SK-N-SH (cell line): ENCODE measurements around the gene AGO1. TPM values are rescaled to one million over a fixed set of nuclear protein-coding genes. Genes with fewer than 3 reads are reported as not detected.

Experiments
- CTCF ChIA-PET: fragments of 300-600, 350-600 bp; formaldehyde crosslinking; extraction: SDS; loops from one replicate; lab custom pipeline; 2021; lab: Yijun Ruan, JAX
- POLR2A ChIA-PET: fragments of 350-600 bp; sonication (Branson Sonifier 250); formaldehyde crosslinking; extraction: SDS; loops from one replicate; lab custom pipeline; 2020; ENCODE audit warnings: antibody characterized with exemption, inconsistent platforms; lab: Yijun Ruan, JAX
- DNase-seq: peaks from one replicate; pipeline ENCODE4 v3.0.0; 2012
- H2AFZ ChIP-seq: fragments of 200-600 bp; sonication (generic); 2 replicates; pipeline ENCODE4 v1.8.1; 2016; ENCODE audit warnings: antibody characterized with exemption, mild to moderate bottlenecking, low read depth
- H3F3A ChIP-seq: fragments of 200-600 bp; sonication (generic); replicated peaks from 2 replicates; pipeline ENCODE3; 2016; ENCODE audit warnings: antibody characterized with exemption, mild to moderate bottlenecking; ENCODE audit not compliant: insufficient read depth
- H3K27ac ChIP-seq, 2 experiments: fragments of 200-500 bp in 1 of 2; fragments of 200-600 bp in 1 of 2; sonication (Bioruptor generic) in 1 of 2; sonication (generic), shearing (Covaris generic) in 1 of 2; 2 replicates each; pipeline versions ENCODE4 v1.5.1 to v1.6.1; 2014 to 2016; ENCODE audit warnings: low read depth in 2 of 2, inconsistent platforms in 1 of 2, low read length in 1 of 2, mild to moderate bottlenecking in 1 of 2, mixed read lengths in 1 of 2
- H3K27me3 ChIP-seq: fragments of 200-600 bp; sonication (generic), shearing (Covaris generic); 2 replicates; pipeline ENCODE4 v1.6.1; 2016; ENCODE audit warnings: mixed run types; ENCODE audit not compliant: insufficient read depth
- H3K36me3 ChIP-seq, 2 experiments: fragments of 200-500 bp in 1 of 2; fragments of 200-600 bp in 1 of 2; sonication (Bioruptor generic) in 1 of 2; sonication (generic) in 1 of 2; replicated peaks in 1 of 2; 2 replicates each; pipeline versions ENCODE3 to v1.5.1; 2014 to 2016; ENCODE audit warnings: low read length in 1 of 2, mild to moderate bottlenecking in 1 of 2; ENCODE audit not compliant: insufficient read depth in 2 of 2, control insufficient read depth in 1 of 2
- H3K4me1 ChIP-seq, 2 experiments: fragments of 200-500 bp in 1 of 2; fragments of 200-600 bp in 1 of 2; sonication (Bioruptor generic) in 1 of 2; sonication (generic), shearing (Covaris generic) in 1 of 2; 2 replicates each; pipeline versions ENCODE4 v1.5.1 to v1.6.1; 2014 to 2016; ENCODE audit warnings: low read depth in 1 of 2, low read length in 1 of 2, mixed run types in 1 of 2; ENCODE audit not compliant: insufficient read depth in 2 of 2, control insufficient read depth in 1 of 2
- H3K4me2 ChIP-seq: fragments of 200-600 bp; sonication (generic), shearing (Covaris generic); 2 replicates; pipeline ENCODE4 v1.6.1; 2017; ENCODE audit warnings: mixed run types
- H3K4me3 ChIP-seq, 2 experiments: fragments of 200-500 bp in 1 of 2; fragments of 200-600 bp in 1 of 2; sonication (Bioruptor generic) in 1 of 2; sonication (generic), shearing (Covaris generic) in 1 of 2; 2 replicates each; pipeline versions ENCODE4 v1.5.1 to v1.8.1; 2014 to 2016; ENCODE audit warnings: low read depth in 2 of 2, inconsistent platforms in 1 of 2, low read length in 1 of 2, mild to moderate bottlenecking in 1 of 2, mixed read lengths in 1 of 2, moderate library complexity in 1 of 2
- H3K79me2 ChIP-seq: fragments of 200-600 bp; sonication (generic); 2 replicates; pipeline ENCODE4 v1.8.1; 2017; ENCODE audit warnings: mild to moderate bottlenecking; ENCODE audit not compliant: insufficient read depth
- H3K9ac ChIP-seq: fragments of 200-600 bp; sonication (generic); 2 replicates; pipeline ENCODE4 v1.6.1; 2017; ENCODE audit warnings: mixed run types
- H3K9me2 ChIP-seq: fragments of 200-600 bp; sonication (generic); 2 replicates; pipeline ENCODE4 v1.6.1; 2017; ENCODE audit warnings: mixed run types
- H3K9me3 ChIP-seq: fragments of 200-600 bp; sonication (generic); 2 replicates; pipeline ENCODE4 v1.6.1; 2017; ENCODE audit warnings: mixed run types, mild to moderate bottlenecking, moderate library complexity
- H4K20me1 ChIP-seq: fragments of 200-600 bp; sonication (generic); 2 replicates; pipeline ENCODE4 v1.6.1; 2017; ENCODE audit warnings: mild to moderate bottlenecking, mixed run types; ENCODE audit not compliant: insufficient read depth
- ELF1 ChIP-seq: IDR thresholded peaks from 2 replicates; pipeline ENCODE4 v1.4.0; 2012
- EZH2phosphoT487 ChIP-seq: fragments of 200-600 bp; sonication (generic); IDR thresholded peaks from 2 replicates; pipeline ENCODE4 v1.6.1; 2017; ENCODE audit warnings: low read depth, mixed run types, mild to moderate bottlenecking, antibody characterized with exemption, moderate library complexity, borderline replicate concordance
- FOXJ3 ChIP-seq: sonication (generic); formaldehyde crosslinking; IDR thresholded peaks from 2 replicates; pipeline ENCODE4 v1.5.1; 2020; ENCODE audit warnings: mild to moderate bottlenecking, missing genetic modification reagents
- GABPA ChIP-seq: IDR thresholded peaks from 2 replicates; pipeline ENCODE4 v1.4.0; 2012; ENCODE audit warnings: low read depth, mild to moderate bottlenecking
- MXI1 ChIP-seq: IDR thresholded peaks from 2 replicates; pipeline ENCODE4 v1.6.1; 2012; ENCODE audit warnings: mild to moderate bottlenecking, low read depth, low read length, improper control_type of control experiment
- RCOR1 ChIP-seq: fragments of 150-350 bp; IDR thresholded peaks from 2 replicates; pipeline ENCODE4 v1.6.1; 2017; ENCODE audit warnings: antibody characterized with exemption, low read length
- RXRA ChIP-seq: IDR thresholded peaks from 2 replicates; pipeline ENCODE4 v1.4.0; 2012; ENCODE audit warnings: low read depth, mild to moderate bottlenecking, borderline replicate concordance
- SIN3A ChIP-seq: IDR thresholded peaks from 2 replicates; pipeline ENCODE4 v1.6.1; 2012; ENCODE audit warnings: low read depth, mild to moderate bottlenecking, low read length, moderate library complexity, borderline replicate concordance
- WGBS: methylation state at CpG from one replicate; pipeline ENCODE4 v1.1.6; 2017; ENCODE audit warnings: low lambda C conversion rate; 5-methylcytosine and 5-hydroxymethylcytosine counted together
- polyA plus RNA-seq, 3 experiments: library from polyadenylated mRNA; depleted of rRNA; stranded (reverse); fragments of >200 nt; gene quantifications; 2 replicates each; pipeline ENCODE4 v1.2.3, GENCODE V29; 2012
- TF ChIP-seq, protein P1 (sequence below): IDR thresholded peaks from 2 replicates; pipeline ENCODE4 v1.4.0; 2012; ENCODE audit warnings: low read depth
- TF ChIP-seq, protein P2 (sequence below): IDR thresholded peaks from 2 replicates; pipeline ENCODE4 v1.6.1; 2012; ENCODE audit warnings: mild to moderate bottlenecking, low read depth, low read length, moderate library complexity
- TF ChIP-seq, protein P3 (sequence below): fragments of 150-350 bp; IDR thresholded peaks from 2 replicates; pipeline ENCODE4 v1.6.1; 2017; ENCODE audit warnings: antibody characterized with exemption, low read length, low read depth, borderline replicate concordance
- TF ChIP-seq, protein P4 (sequence below): fragments of 200-600 bp; sonication (generic); IDR thresholded peaks from 2 replicates; pipeline ENCODE4 v1.6.1; 2017; ENCODE audit warnings: antibody characterized with exemption, mild to moderate bottlenecking, moderate library complexity
- TF ChIP-seq, protein P5 (sequence below): IDR thresholded peaks from 2 replicates; pipeline ENCODE4 v1.4.0; 2012; ENCODE audit warnings: low read depth, borderline replicate concordance

AGO1 gene
- polyA plus RNA-seq, 1 of the 3 experiments (the other 2 are of a cell fraction): 7.8 TPM

DNA sequence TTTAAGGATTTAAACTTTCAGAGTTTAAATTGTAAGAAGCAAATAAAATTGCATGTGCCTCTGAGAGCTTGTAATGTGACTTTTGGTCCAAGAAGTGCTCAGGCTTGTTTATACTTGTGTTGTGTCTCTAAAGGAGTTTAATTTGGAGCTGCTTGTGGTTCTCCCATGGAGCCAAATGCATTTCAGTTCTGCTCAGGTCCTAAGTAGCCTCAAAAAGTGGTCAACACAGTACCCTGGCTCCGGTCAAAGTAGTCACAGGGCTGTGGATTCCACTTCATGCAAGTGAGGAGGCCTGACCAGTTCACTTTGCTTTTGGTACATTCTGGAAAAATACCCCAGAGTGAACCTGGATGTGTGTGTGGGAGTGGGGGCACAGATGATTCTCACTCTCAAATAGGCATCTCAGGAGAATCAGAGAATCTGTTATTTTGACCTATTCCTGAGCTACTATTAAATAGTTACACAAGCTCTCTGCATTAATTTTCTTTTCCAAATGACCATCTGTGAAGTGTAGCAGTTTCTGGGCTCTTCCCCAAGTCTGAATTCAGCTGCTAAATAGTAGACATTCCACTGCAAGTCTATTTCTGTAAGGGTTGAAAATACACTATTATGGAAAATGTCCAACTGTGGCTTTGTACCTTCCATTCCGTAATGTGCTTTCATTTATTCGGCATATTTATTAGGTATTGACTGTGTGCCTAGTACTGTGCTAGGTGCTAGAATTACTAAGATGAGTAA lies 31.7 kb upstream of the AGO1 start:
- H4K20me1 ChIP-seq: no peaks in the 10 kb centered on the region
- H3K79me2 ChIP-seq: no peaks in the 10 kb centered on the region
- H3F3A ChIP-seq: no peaks in the 10 kb centered on the region
- H3K9ac ChIP-seq: no peak overlapping the region
- peak overlapping the region in 1 of 2 experiments; percentile 69; a peak in 1 of 4 replicates for H3K27ac ChIP-seq
- no peaks in the 10 kb centered on the region for H3K9me3 ChIP-seq
- H2AFZ ChIP-seq: no peak overlapping the region
- CTCF ChIA-PET: interaction anchor here (0.7 to 1.5 kb wide), 2 partner anchors 32 to 136 kb away, joined by 3 to 10 read pairs; partner anchors contain the start of gene AGO1
- DNase-seq: no peak
- no peaks in the 10 kb centered on the region for H3K27me3 ChIP-seq
- H3K4me3 ChIP-seq: no peak overlapping the region
- no peaks in the 10 kb centered on the region for H3K9me2 ChIP-seq
- 92% methylated on average over 3 of the region's 3 CpGs for WGBS
- POLR2A ChIA-PET: no interaction called here
- H3K4me1 ChIP-seq: peaks cover 0 to 11% of the 10 kb centered on the region in 2 experiments; a peak in 2 of 4 replicates
- TF ChIP-seq ELF1: no peak
- TF ChIP-seq, protein P1, sequence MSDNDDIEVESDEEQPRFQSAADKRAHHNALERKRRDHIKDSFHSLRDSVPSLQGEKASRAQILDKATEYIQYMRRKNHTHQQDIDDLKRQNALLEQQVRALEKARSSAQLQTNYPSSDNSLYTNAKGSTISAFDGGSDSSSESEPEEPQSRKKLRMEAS: no peak
- TF ChIP-seq, protein P2, sequence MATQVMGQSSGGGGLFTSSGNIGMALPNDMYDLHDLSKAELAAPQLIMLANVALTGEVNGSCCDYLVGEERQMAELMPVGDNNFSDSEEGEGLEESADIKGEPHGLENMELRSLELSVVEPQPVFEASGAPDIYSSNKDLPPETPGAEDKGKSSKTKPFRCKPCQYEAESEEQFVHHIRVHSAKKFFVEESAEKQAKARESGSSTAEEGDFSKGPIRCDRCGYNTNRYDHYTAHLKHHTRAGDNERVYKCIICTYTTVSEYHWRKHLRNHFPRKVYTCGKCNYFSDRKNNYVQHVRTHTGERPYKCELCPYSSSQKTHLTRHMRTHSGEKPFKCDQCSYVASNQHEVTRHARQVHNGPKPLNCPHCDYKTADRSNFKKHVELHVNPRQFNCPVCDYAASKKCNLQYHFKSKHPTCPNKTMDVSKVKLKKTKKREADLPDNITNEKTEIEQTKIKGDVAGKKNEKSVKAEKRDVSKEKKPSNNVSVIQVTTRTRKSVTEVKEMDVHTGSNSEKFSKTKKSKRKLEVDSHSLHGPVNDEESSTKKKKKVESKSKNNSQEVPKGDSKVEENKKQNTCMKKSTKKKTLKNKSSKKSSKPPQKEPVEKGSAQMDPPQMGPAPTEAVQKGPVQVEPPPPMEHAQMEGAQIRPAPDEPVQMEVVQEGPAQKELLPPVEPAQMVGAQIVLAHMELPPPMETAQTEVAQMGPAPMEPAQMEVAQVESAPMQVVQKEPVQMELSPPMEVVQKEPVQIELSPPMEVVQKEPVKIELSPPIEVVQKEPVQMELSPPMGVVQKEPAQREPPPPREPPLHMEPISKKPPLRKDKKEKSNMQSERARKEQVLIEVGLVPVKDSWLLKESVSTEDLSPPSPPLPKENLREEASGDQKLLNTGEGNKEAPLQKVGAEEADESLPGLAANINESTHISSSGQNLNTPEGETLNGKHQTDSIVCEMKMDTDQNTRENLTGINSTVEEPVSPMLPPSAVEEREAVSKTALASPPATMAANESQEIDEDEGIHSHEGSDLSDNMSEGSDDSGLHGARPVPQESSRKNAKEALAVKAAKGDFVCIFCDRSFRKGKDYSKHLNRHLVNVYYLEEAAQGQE: no peak
- TF ChIP-seq, protein P3, sequence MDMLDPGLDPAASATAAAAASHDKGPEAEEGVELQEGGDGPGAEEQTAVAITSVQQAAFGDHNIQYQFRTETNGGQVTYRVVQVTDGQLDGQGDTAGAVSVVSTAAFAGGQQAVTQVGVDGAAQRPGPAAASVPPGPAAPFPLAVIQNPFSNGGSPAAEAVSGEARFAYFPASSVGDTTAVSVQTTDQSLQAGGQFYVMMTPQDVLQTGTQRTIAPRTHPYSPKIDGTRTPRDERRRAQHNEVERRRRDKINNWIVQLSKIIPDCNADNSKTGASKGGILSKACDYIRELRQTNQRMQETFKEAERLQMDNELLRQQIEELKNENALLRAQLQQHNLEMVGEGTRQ: no peak
- TF ChIP-seq SIN3A: no peak
- no peak for TF ChIP-seq EZH2phosphoT487
- TF ChIP-seq MXI1: no peak
- TF ChIP-seq RCOR1: no peak
- TF ChIP-seq FOXJ3 (CRISPR knock-in tag): no peak
- TF ChIP-seq, protein P4, sequence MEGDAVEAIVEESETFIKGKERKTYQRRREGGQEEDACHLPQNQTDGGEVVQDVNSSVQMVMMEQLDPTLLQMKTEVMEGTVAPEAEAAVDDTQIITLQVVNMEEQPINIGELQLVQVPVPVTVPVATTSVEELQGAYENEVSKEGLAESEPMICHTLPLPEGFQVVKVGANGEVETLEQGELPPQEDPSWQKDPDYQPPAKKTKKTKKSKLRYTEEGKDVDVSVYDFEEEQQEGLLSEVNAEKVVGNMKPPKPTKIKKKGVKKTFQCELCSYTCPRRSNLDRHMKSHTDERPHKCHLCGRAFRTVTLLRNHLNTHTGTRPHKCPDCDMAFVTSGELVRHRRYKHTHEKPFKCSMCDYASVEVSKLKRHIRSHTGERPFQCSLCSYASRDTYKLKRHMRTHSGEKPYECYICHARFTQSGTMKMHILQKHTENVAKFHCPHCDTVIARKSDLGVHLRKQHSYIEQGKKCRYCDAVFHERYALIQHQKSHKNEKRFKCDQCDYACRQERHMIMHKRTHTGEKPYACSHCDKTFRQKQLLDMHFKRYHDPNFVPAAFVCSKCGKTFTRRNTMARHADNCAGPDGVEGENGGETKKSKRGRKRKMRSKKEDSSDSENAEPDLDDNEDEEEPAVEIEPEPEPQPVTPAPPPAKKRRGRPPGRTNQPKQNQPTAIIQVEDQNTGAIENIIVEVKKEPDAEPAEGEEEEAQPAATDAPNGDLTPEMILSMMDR: no peak
- no peak for TF ChIP-seq RXRA
- TF ChIP-seq, protein P5, sequence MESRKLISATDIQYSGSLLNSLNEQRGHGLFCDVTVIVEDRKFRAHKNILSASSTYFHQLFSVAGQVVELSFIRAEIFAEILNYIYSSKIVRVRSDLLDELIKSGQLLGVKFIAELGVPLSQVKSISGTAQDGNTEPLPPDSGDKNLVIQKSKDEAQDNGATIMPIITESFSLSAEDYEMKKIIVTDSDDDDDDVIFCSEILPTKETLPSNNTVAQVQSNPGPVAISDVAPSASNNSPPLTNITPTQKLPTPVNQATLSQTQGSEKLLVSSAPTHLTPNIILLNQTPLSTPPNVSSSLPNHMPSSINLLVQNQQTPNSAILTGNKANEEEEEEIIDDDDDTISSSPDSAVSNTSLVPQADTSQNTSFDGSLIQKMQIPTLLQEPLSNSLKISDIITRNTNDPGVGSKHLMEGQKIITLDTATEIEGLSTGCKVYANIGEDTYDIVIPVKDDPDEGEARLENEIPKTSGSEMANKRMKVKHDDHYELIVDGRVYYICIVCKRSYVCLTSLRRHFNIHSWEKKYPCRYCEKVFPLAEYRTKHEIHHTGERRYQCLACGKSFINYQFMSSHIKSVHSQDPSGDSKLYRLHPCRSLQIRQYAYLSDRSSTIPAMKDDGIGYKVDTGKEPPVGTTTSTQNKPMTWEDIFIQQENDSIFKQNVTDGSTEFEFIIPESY: no peak
- TF ChIP-seq GABPA: no peak
- H3K36me3 ChIP-seq: peaks cover 54 to 63% of the 10 kb centered on the region in 2 experiments
- no peak overlapping the region for H3K4me2 ChIP-seq
